Transverse colon (tissue), 4 donors: ENCODE results near the gene IKZF2.

Source experiments
- EP300 ChIP-seq: sonication (generic); formaldehyde crosslinking; IDR thresholded peaks from one replicate; pipeline ENCODE4 v1.6.1; 2017; ENCODE audit warnings: antibody characterized with exemption, low read depth
- POLR2A ChIP-seq: fragments of 450-650 bp; IDR thresholded peaks from one replicate; pipeline ENCODE4 v1.6.1; 2016; ENCODE audit warnings: antibody characterized with exemption, mild to moderate bottlenecking, moderate library complexity
- POLR2AphosphoS5 ChIP-seq, 3 donors: sonication (generic); formaldehyde crosslinking; IDR thresholded peaks; one replicate each; pipeline ENCODE4 v1.6.1; 2016; ENCODE audit warnings: antibody characterized with exemption in 3 of 3
- TF ChIP-seq, protein P1 (sequence below), 5 experiments: fragments of 200-600 bp in 3 of 5; fragments of 450-650 bp in 2 of 5; sonication (generic) in 3 of 5; IDR thresholded peaks; 1 replicate in 2 of 5; 2 replicates in 3 of 5; pipeline ENCODE4 v1.5.1; 2016 to 2017; ENCODE audit warnings: antibody characterized with exemption in 5 of 5, inconsistent platforms in 3 of 5, mild to moderate bottlenecking in 2 of 5, moderate library complexity in 1 of 5

DNA sequence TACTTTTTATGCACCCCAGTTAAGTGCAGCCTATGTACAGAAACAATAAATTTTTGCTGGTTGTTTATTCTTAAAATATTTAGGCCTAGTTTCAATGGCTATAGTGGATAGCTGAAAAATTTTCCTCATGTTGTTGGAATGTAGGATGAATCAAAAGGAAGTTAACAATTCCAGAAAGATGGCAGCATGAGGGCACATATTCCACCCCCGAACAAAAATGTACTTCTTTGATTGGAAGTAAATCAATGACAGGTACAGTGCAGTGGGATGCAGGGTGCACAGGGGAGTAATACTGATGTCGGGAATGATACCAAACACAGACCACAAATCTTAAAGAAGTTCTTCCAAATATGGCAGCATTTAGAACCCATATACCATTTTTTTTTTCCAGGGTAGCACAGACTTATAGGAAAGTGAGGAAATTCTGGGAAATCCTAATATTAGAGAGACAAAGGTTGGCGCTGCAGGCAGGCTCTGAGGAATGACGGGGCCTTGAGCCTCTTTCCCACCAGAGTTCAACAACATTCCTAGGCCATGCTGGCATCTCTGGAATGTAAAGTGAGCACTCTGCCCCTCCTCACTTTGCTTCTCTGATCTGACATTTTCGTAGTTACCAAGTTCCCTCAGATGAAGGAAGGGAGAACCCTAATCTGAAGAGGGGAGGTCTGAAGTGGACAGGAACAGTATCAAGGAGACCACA is 36.6 kb upstream of the IKZF2 start:
- TF ChIP-seq, protein P1, sequence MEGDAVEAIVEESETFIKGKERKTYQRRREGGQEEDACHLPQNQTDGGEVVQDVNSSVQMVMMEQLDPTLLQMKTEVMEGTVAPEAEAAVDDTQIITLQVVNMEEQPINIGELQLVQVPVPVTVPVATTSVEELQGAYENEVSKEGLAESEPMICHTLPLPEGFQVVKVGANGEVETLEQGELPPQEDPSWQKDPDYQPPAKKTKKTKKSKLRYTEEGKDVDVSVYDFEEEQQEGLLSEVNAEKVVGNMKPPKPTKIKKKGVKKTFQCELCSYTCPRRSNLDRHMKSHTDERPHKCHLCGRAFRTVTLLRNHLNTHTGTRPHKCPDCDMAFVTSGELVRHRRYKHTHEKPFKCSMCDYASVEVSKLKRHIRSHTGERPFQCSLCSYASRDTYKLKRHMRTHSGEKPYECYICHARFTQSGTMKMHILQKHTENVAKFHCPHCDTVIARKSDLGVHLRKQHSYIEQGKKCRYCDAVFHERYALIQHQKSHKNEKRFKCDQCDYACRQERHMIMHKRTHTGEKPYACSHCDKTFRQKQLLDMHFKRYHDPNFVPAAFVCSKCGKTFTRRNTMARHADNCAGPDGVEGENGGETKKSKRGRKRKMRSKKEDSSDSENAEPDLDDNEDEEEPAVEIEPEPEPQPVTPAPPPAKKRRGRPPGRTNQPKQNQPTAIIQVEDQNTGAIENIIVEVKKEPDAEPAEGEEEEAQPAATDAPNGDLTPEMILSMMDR (IDR thresholded peaks at IDR 0.05), result no peak
- TF ChIP-seq POLR2A (no peak), POLR2AphosphoS5 (IDR thresholded peaks at IDR 0.05) (no peak), EP300 (no peak)
